IMR-90 (cell line): Measurements from ENCODE around the gene PLCG1. TPM values are rescaled to one million over a fixed set of nuclear protein-coding genes. Genes with fewer than 3 reads are reported as not detected.

Experiments used
- ATAC-seq: fragments of 200-7000 bp; cut with Tn5 transposase; 2 replicates; pipeline ENCODE4 v1.9.1; 2020; ENCODE audit warnings: low read depth, mild to moderate bottlenecking, moderate library complexity
- BruUV-seq: library from RNA; stranded (reverse); fragments of 400-500 nt; replicated peaks from 2 replicates; lab custom pipeline; 2021; lab: Mats Ljungman, UMichigan
- CTCF ChIA-PET: fragments of 300-600 bp; formaldehyde crosslinking; extraction: SDS; loops from one replicate; lab custom pipeline; 2021; ENCODE audit warnings: antibody characterized with exemption; lab: Yijun Ruan, JAX
- POLR2A ChIA-PET: fragments of 300-600 bp; sonication (Branson Sonifier 250); formaldehyde crosslinking; loops from one replicate; lab custom pipeline; 2022; ENCODE audit warnings: antibody characterized with exemption; ENCODE audit not compliant: unreplicated experiment; lab: Charles Lee
- DNase-seq: peaks from one replicate; pipeline ENCODE4 v3.0.0; 2013
- H2AFZ ChIP-seq: replicated peaks from 2 replicates; pipeline ENCODE3; 2013; ENCODE audit warnings: low read length, mild to moderate bottlenecking; ENCODE audit not compliant: poor library complexity
- H2AK5ac ChIP-seq: 2 replicates; pipeline ENCODE4 v1.6.1; 2013; ENCODE audit warnings: low read depth, low read length, inconsistent platforms
- H2AK9ac ChIP-seq: replicated peaks from 2 replicates; pipeline ENCODE3; 2013; ENCODE audit warnings: mild to moderate bottlenecking, low read depth, low read length, moderate library complexity; ENCODE audit not compliant: poor library complexity
- H2BK120ac ChIP-seq: 2 replicates; pipeline ENCODE4 v1.6.1; 2013; ENCODE audit warnings: low read depth, low read length, inconsistent platforms
- H2BK15ac ChIP-seq: 3 replicates; pipeline ENCODE4 v1.6.1; 2013; ENCODE audit warnings: low read depth, low read length, inconsistent platforms
- H2BK20ac ChIP-seq: 2 replicates; pipeline ENCODE4 v1.6.1; 2013; ENCODE audit warnings: low read depth, mild to moderate bottlenecking, inconsistent platforms, low read length, moderate library complexity
- H2BK5ac ChIP-seq: 2 replicates; pipeline ENCODE4 v1.6.1; 2013; ENCODE audit warnings: mild to moderate bottlenecking, low read depth, low read length, inconsistent platforms; ENCODE audit not compliant: poor library complexity, severe bottlenecking
- H3K14ac ChIP-seq: replicated peaks from 2 replicates; pipeline ENCODE4 v1.6.1; 2013; ENCODE audit warnings: low read depth, low read length, inconsistent platforms
- H3K18ac ChIP-seq: 2 replicates; pipeline ENCODE4 v1.6.1; 2013; ENCODE audit warnings: low read depth, low read length, control low read depth
- H3K23ac ChIP-seq: 2 replicates; pipeline ENCODE4 v1.6.1; 2013; ENCODE audit warnings: low read depth, low read length, inconsistent platforms
- H3K27ac ChIP-seq: 2 replicates; pipeline ENCODE4 v1.5.1; 2013; ENCODE audit warnings: mild to moderate bottlenecking, control low read depth, low read length; ENCODE audit not compliant: insufficient read depth
- H3K27me3 ChIP-seq: 2 replicates; pipeline ENCODE4 v1.6.1; 2013; ENCODE audit warnings: low read length; ENCODE audit not compliant: control insufficient read depth, insufficient read depth
- H3K36me3 ChIP-seq: 2 replicates; pipeline ENCODE4 v1.6.1; 2013; ENCODE audit warnings: low read length, mixed read lengths; ENCODE audit not compliant: control insufficient read depth, insufficient read depth
- H3K4ac ChIP-seq: 2 replicates; pipeline ENCODE4 v1.6.1; 2013; ENCODE audit warnings: low read depth, low read length, inconsistent platforms
- H3K4me1 ChIP-seq: 2 replicates; pipeline ENCODE4 v1.6.1; 2013; ENCODE audit warnings: low read length, mixed read lengths; ENCODE audit not compliant: control insufficient read depth, insufficient read depth
- H3K4me2 ChIP-seq: 2 replicates; pipeline ENCODE4 v1.6.1; 2013; ENCODE audit warnings: low read depth, mild to moderate bottlenecking, control low read depth, low read length, moderate library complexity
- H3K4me3 ChIP-seq: 2 replicates; pipeline ENCODE4 v1.5.1; 2013; ENCODE audit warnings: low read depth, mild to moderate bottlenecking, control low read depth, low read length, moderate library complexity; ENCODE audit not compliant: insufficient read depth
- H3K56ac ChIP-seq: 2 replicates; pipeline ENCODE4 v1.6.1; 2013; ENCODE audit warnings: low read length, inconsistent platforms; ENCODE audit not compliant: insufficient read depth; ENCODE audit errors: extremely low read depth
- H3K79me1 ChIP-seq, 2 experiments: 2 replicates each; pipeline ENCODE4 v1.6.1; 2013; ENCODE audit warnings: low read length in 2 of 2, inconsistent platforms in 1 of 2, low read depth in 1 of 2
- H3K9ac ChIP-seq: 2 replicates; pipeline ENCODE4 v1.6.1; 2013; ENCODE audit warnings: low read depth, low read length, control low read depth
- H3K9me1 ChIP-seq: 2 replicates; pipeline ENCODE4 v1.6.1; 2013; ENCODE audit warnings: low read length, inconsistent platforms; ENCODE audit not compliant: insufficient read depth
- H3K9me3 ChIP-seq: 2 replicates; pipeline ENCODE4 v1.6.1; 2013; ENCODE audit warnings: low read length; ENCODE audit not compliant: control insufficient read depth, insufficient read depth
- H4K20me1 ChIP-seq: 2 replicates; pipeline ENCODE4 v1.6.1; 2013; ENCODE audit warnings: low read length, inconsistent platforms; ENCODE audit not compliant: insufficient read depth
- H4K5ac ChIP-seq: 2 replicates; pipeline ENCODE4 v1.6.1; 2013; ENCODE audit warnings: mild to moderate bottlenecking, low read depth, low read length, control low read depth
- H4K8ac ChIP-seq, 2 experiments: 2 replicates each; pipeline ENCODE4 v1.6.1; 2013; ENCODE audit warnings: low read depth in 2 of 2, low read length in 2 of 2, control low read depth in 1 of 2, inconsistent platforms in 1 of 2
- H4K91ac ChIP-seq: 2 replicates; pipeline ENCODE4 v1.6.1; 2013; ENCODE audit warnings: low read depth, low read length, inconsistent platforms; ENCODE audit not compliant: insufficient read depth
- FOS ChIP-seq: fragments of 150-350 bp; IDR thresholded peaks from 2 replicates; pipeline ENCODE4 v1.6.1; 2016; ENCODE audit warnings: low read depth, low read length
- RCOR1 ChIP-seq: IDR thresholded peaks from 2 replicates; pipeline ENCODE4 v1.6.1; 2012; ENCODE audit warnings: mild to moderate bottlenecking, low read length, improper control_type of control experiment; ENCODE audit not compliant: insufficient replicate concordance
- WGBS, 2 experiments: methylation state at CpG; one replicate each; pipeline versions ENCODE4 v1.1.5 to v1.1.7; 2013; ENCODE audit warnings: missing lambda C conversion rate in 2 of 2; ENCODE audit not compliant: insufficient read length in 1 of 2; ENCODE audit errors: extremely low coverage in 2 of 2; 5-methylcytosine and 5-hydroxymethylcytosine counted together
- dilution Hi-C: fragments of 300-500 bp; cut with HindIII; formaldehyde crosslinking; loops from one replicate; pipeline ENCODE4 v1.14.3; 2018; ENCODE audit warnings: low sequenced_read_pairs; ENCODE audit not compliant: unreplicated experiment
- in situ Hi-C: fragments of 300-500 bp; cut with MboI; formaldehyde crosslinking; loops from 3 replicates; pipeline ENCODE4 v1.14.3; 2019; ENCODE audit warnings: low sequenced_read_pairs, inconsistent platforms, mixed read lengths
- intact Hi-C: fragments of 100-400 bp; cut with micrococcal nuclease; formaldehyde crosslinking; loops from 2 replicates; pipeline ENCODE4 v1.10.0; 2022
- polyA plus RNA-seq, 3 experiments: library from polyadenylated mRNA; depleted of rRNA; stranded (reverse); fragments of >200 nt; gene quantifications; 2 replicates each; pipeline ENCODE4 v1.2.3, GENCODE V29; 2012; ENCODE audit warnings: low replicate concordance in 1 of 3
- total RNA-seq: library from RNA; depleted of rRNA; stranded (reverse); fragments of >200 nt; gene quantifications from 2 replicates; pipeline ENCODE4 v1.2.3, GENCODE V29; 2012

PLCG1 gene
- total and polyA plus RNA-seq, 2 of the 4 experiments (the other 2 are of a cell fraction): 59.1 to 69.1 TPM

GRCh38 chr20:41169791-41170351, 32.5 kb downstream of the PLCG1 start:
- Histone ChIP-seq H3K9me1 (peaks cover 8% of the 10 kb centered on the region), H2AK5ac (no peak overlapping the region), H2BK120ac (no peak overlapping the region), H3K36me3 (peaks cover 91% of the 10 kb centered on the region), H3K79me1 (peaks cover 9 to 62% of the 10 kb centered on the region in 2 experiments; a peak in 3 of 4 replicates), H4K8ac (no peak overlapping the region), H2AFZ (no peak overlapping the region), H4K20me1 (peaks cover 33% of the 10 kb centered on the region), H2BK5ac (no peak overlapping the region), H3K4me2 (no peak overlapping the region), H3K18ac (no peak overlapping the region), H4K5ac (no peak overlapping the region), H3K23ac (no peak overlapping the region), H3K14ac (no peak overlapping the region), H3K4ac (no peak overlapping the region), H3K27me3 (no peaks in the 10 kb centered on the region), H3K4me1 (peaks cover 19% of the 10 kb centered on the region), H3K56ac (no peak overlapping the region), H2BK15ac (no peak overlapping the region), H3K4me3 (no peak overlapping the region), H3K9ac (no peak overlapping the region), H2AK9ac (no peak overlapping the region), H4K91ac (no peak overlapping the region), H3K9me3 (no peaks in the 10 kb centered on the region), H3K27ac (no peak overlapping the region), H2BK20ac (no peak overlapping the region)
- dilution Hi-C loops: no loop called here
- DNase-seq (peak; percentile 78), ATAC-seq (no peak)
- CTCF ChIA-PET: no interaction called here
- 95% methylated on average over 10 of the region's 14 CpGs; no CpG with 5 or more reads in 1 of the 2 experiments for WGBS, 2 experiments
- TF ChIP-seq FOS: no peak
- peak; percentile 80 for TF ChIP-seq RCOR1
- intact Hi-C loops: loop anchor here (5.0 to 10.0 kb wide), 2 partner anchors 227 to 525 kb away; no protein-coding TSS in a partner anchor
- no TSS peak for BruUV-seq
- in situ Hi-C loops: loop anchor here (25.0 kb wide), 1 partner anchor 442 kb away; the partner anchor contains the start of gene CHD6
- POLR2A ChIA-PET: no interaction called here
